HepG2 (cell line): ENCODE results near the gene RMND5A. TPM values are rescaled to one million over a fixed set of nuclear protein-coding genes. Genes with fewer than 3 reads are reported as not detected.
A peak's percentile ranks its signal among the peaks of the same experiment; 100 is the strongest.
"Not testable (repeated sequence)": the region's sequence is repeated elsewhere in the genome, so short reads cannot be mapped to it uniquely, and the experiment has no call there.

ENCODE experiments used
- ATAC-seq: fragments of 200-7000 bp; cut with Tn5 transposase; 3 replicates; pipeline ENCODE4 v1.9.1; 2020; ENCODE audit warnings: mild to moderate bottlenecking, moderate library complexity
- BruUV-seq: library from RNA; stranded (reverse); fragments of 400-500 nt; replicated peaks from 2 replicates; lab custom pipeline; 2021; lab: Mats Ljungman, UMichigan
- CTCF ChIA-PET: fragments of 300-600 bp; formaldehyde crosslinking; extraction: SDS; loops from one replicate; lab custom pipeline; 2021; ENCODE audit warnings: low total read pairs, inconsistent platforms, low intra/inter-chr PET ratio; lab: Yijun Ruan, JAX
- POLR2A ChIA-PET: fragments of 350-600 bp; sonication (Branson Sonifier 250); formaldehyde crosslinking; loops from one replicate; lab custom pipeline; 2020; ENCODE audit warnings: antibody characterized with exemption, inconsistent platforms; lab: Yijun Ruan, JAX
- DNase-seq: peaks from one replicate; pipeline ENCODE4 v3.0.0-alpha.2; 2015; ENCODE audit warnings: low spot score
- FAIRE-seq: peaks from 3 replicates; lab custom pipeline; 2011; peaks lifted over from hg19 to GRCh38; lab: Jason Lieb, UNC
- H2AFZ ChIP-seq: one replicate; pipeline ENCODE4 v1.6.1; 2011; ENCODE audit warnings: low read length, inconsistent platforms
- H3K27ac ChIP-seq: fragments of 300-600 bp; 3 replicates; pipeline ENCODE4 v1.8.0; 2011; ENCODE audit warnings: mixed run types, mild to moderate bottlenecking, mixed read lengths, low read length, inconsistent platforms; ENCODE audit not compliant: insufficient read depth; ENCODE audit errors: extremely low read length
- H3K27me3 ChIP-seq, 2 experiments: fragments of 200-600 bp in 1 of 2; 2 replicates in 1 of 2; 3 replicates in 1 of 2; pipeline versions ENCODE4 v1.6.0 to v1.8.0; 2011; ENCODE audit warnings: low read length in 2 of 2, mild to moderate bottlenecking in 2 of 2, moderate library complexity in 2 of 2, inconsistent platforms in 1 of 2; ENCODE audit not compliant: insufficient read depth in 2 of 2, control insufficient read depth in 1 of 2
- H3K36me3 ChIP-seq, 2 experiments: fragments of 200-600 bp in 1 of 2; replicated peaks in 1 of 2; 2 replicates in 1 of 2; 3 replicates in 1 of 2; pipeline versions ENCODE4 v1.5.1 to v1.8.0; 2011; ENCODE audit warnings: low read length in 2 of 2, inconsistent platforms in 1 of 2; ENCODE audit not compliant: insufficient read depth in 2 of 2, control insufficient read depth in 1 of 2
- H3K4me1 ChIP-seq: 2 replicates; pipeline ENCODE4 v1.5.1; 2012; ENCODE audit warnings: low read length, inconsistent platforms; ENCODE audit not compliant: insufficient read depth
- H3K4me2 ChIP-seq: 2 replicates; pipeline ENCODE4 v1.6.0; 2011; ENCODE audit warnings: low read depth, low read length, inconsistent platforms
- H3K4me3 ChIP-seq, 3 experiments: fragments of 200-600 bp in 1 of 3; sonication (generic), shearing (Covaris generic) in 1 of 3; replicated peaks in 1 of 3; 2 replicates each; pipeline ENCODE4 v1.5.1; 2011 to 2016; ENCODE audit warnings: low read length in 3 of 3, inconsistent platforms in 2 of 3, low read depth in 2 of 3, mild to moderate bottlenecking in 2 of 3, control low read depth in 1 of 3, mixed read lengths in 1 of 3; ENCODE audit not compliant: insufficient read depth in 1 of 3
- H3K79me2 ChIP-seq: one replicate; pipeline ENCODE4 v1.6.1; 2011; ENCODE audit warnings: low read length, inconsistent platforms; ENCODE audit not compliant: insufficient read depth
- H3K9ac ChIP-seq: 2 replicates; pipeline ENCODE4 v1.6.0; 2011; ENCODE audit warnings: mild to moderate bottlenecking, low read depth, low read length, inconsistent platforms; ENCODE audit not compliant: insufficient read depth
- H3K9me3 ChIP-seq: 2 replicates; pipeline ENCODE4 v1.5.1; 2012; ENCODE audit warnings: mild to moderate bottlenecking, low read length
- H4K20me1 ChIP-seq: 2 replicates; pipeline ENCODE4 v1.6.0; 2011; ENCODE audit warnings: inconsistent platforms, mild to moderate bottlenecking, low read length, moderate library complexity; ENCODE audit not compliant: insufficient read depth
- WGBS: methylation state at CpG from one replicate; pipeline ENCODE4 v1.1.6; 2017; ENCODE audit warnings: low lambda C conversion rate; 5-methylcytosine and 5-hydroxymethylcytosine counted together
- in situ Hi-C: cut with HindIII; loops from 2 replicates; pipeline ENCODE4 v1.10.0; 2017; ENCODE audit warnings: low pct_unique_long_range_greater_than_20kb; ENCODE audit not compliant: extremely low pct_ligation_motif_present
- intact Hi-C: fragments of 100-400 bp; cut with micrococcal nuclease; formaldehyde crosslinking; loops from one replicate; pipeline ENCODE4 v1.10.0; 2022; ENCODE audit not compliant: unreplicated experiment
- polyA plus RNA-seq, 8 experiments: library from polyadenylated mRNA; depleted of rRNA in 3 of 8; stranded (reverse) in 7 of 8; unstranded in 1 of 8; fragments of >200 nt; fragmentation: Illumina TruSeq in 4 of 8; extraction: Trizol in 4 of 8; gene quantifications; 2 replicates each; pipeline versions ENCODE4 v1.2.1 to v1.2.3, GENCODE V29; 2011 to 2016; ENCODE audit warnings: low read depth in 4 of 8, missing spikeins in 1 of 8, mixed read lengths in 1 of 8; ENCODE audit not compliant: insufficient read depth in 1 of 8
- total RNA-seq, 5 experiments: library from RNA; depleted of rRNA; stranded (reverse); fragments of >200 nt; fragmentation: Illumina TruSeq; extraction: Trizol; gene quantifications; 2 replicates each; pipeline ENCODE4 v1.2.3, GENCODE V29; 2016; ENCODE audit warnings: low read depth in 1 of 5

The RMND5A gene
- total and polyA plus RNA-seq, 2 of the 13 experiments (the other 11 are each of a cell fraction or from before 2014, with no cell fraction given), result 31.0 to 66.4 TPM

- H2AFZ ChIP-seq, BruUV-seq, H3K9ac ChIP-seq, H3K4me1 ChIP-seq, in situ Hi-C loops, intact Hi-C loops, FAIRE-seq, POLR2A ChIA-PET, H3K36me3 ChIP-seq, H3K4me2 ChIP-seq, H3K27ac ChIP-seq, H4K20me1 ChIP-seq, DNase-seq, H3K4me3 ChIP-seq, H3K27me3 ChIP-seq, H3K9me3 ChIP-seq, CTCF ChIA-PET: not testable (repeated sequence)
- ATAC-seq, result peak; percentile 28; the same call in 1 of the 3 replicates
- H3K79me2 ChIP-seq, result peaks cover 12% of the 10 kb centered on the region
These were observed 19.4 kb downstream of the RMND5A start for GRCh38 chr2:86739485-86739884.

- H4K20me1 ChIP-seq, FAIRE-seq, H3K4me1 ChIP-seq, H3K36me3 ChIP-seq, POLR2A ChIA-PET, DNase-seq, H2AFZ ChIP-seq, H3K9me3 ChIP-seq, H3K27ac ChIP-seq, ATAC-seq, H3K4me2 ChIP-seq, CTCF ChIA-PET, H3K4me3 ChIP-seq, intact Hi-C loops, H3K27me3 ChIP-seq, H3K9ac ChIP-seq, BruUV-seq, in situ Hi-C loops: not testable (repeated sequence)
- no CpG with 5 or more reads among the region's 11 CpGs for WGBS
- H3K79me2 ChIP-seq, result peaks cover 15% of the 10 kb centered on the region
These were observed 19.8 kb downstream of the RMND5A start for GRCh38 chr2:86739889-86740288.

DNA sequence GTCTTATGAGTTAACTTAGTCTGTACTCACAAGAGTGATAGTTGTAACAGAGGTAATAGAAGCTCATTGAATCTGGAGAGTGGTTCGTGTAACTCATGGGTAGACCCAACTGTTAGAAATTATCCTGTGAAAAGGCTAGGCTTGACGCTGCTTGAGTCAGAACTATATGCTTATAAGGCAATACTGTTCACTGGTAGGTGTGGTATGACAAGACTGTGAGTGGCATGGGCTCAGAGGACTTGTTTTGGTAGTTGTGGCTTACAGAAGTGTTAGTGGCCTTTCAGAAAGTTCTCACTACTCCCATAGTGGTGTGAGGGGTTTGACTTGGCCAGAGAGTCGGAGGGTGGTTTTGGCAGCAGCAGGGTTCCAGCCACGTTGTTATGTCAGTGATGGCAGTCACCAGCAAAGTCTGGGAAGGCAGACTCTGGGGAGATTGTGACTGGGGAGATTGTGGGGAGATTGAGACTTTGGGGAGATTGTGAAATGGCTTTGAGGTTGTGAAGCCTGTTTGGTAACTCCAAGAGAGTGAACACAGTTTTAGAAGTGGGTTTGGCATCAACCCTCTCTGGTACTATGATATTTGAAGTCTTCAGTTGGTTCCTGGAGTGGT is 21.9 kb downstream of the RMND5A start:
- Histone ChIP-seq H3K36me3 (peaks cover 2 to 28% of the 10 kb centered on the region in 2 experiments), H3K79me2 (peaks cover 26% of the 10 kb centered on the region)
- 100% methylated on average over 2 of the region's 4 CpGs for WGBS
- H4K20me1 ChIP-seq, in situ Hi-C loops, H3K4me2 ChIP-seq, H3K4me1 ChIP-seq, POLR2A ChIA-PET, H3K4me3 ChIP-seq, H3K27ac ChIP-seq, H3K9me3 ChIP-seq, ATAC-seq, CTCF ChIA-PET, H3K9ac ChIP-seq, intact Hi-C loops, H2AFZ ChIP-seq, BruUV-seq, DNase-seq, FAIRE-seq, H3K27me3 ChIP-seq: not testable (repeated sequence)
